ENCODE data around the gene PPIA.
"Not testable (repeated sequence)": the region's sequence is repeated elsewhere in the genome, so short reads cannot be mapped to it uniquely, and the experiment has no call there.

GRCh38 chr7:44785218-44785617 lies 11.3 kb upstream of the PPIA start:
- not testable (repeated sequence) for TF ChIP-seq YY1 (IDR thresholded peaks at IDR 0.05; ENCODE audit: insufficient read depth, insufficient read length); ZNF274 (IDR thresholded peaks at IDR 0.05; ENCODE audit: low read depth, low read length); SUZ12 (IDR thresholded peaks at IDR 0.05; ENCODE audit: extremely low read depth, insufficient read depth, insufficient read length)

All from NT2/D1 (cell line).